B cell (primary cell): ENCODE data around the gene WNT9A. TPM values are rescaled to one million over a fixed set of nuclear protein-coding genes. Genes with fewer than 3 reads are reported as not detected.

Experiments used
- ATAC-seq: fragments of 200-7000 bp; cut with Tn5 transposase; one replicate; pipeline ENCODE4 v1.10.0; 2021; ENCODE audit warnings: low read depth, mild to moderate bottlenecking, moderate number of reproducible peaks, moderate library complexity
- CTCF ChIA-PET: fragments of 350-600 bp; sonication (Branson Sonifier 250); formaldehyde crosslinking; loops from one replicate; lab custom pipeline; 2021; ENCODE audit warnings: antibody characterized with exemption, inconsistent platforms; lab: Charles Lee
- POLR2A ChIA-PET: fragments of 350-600 bp; sonication (Branson Sonifier 250); formaldehyde crosslinking; loops from one replicate; lab custom pipeline; 2021; ENCODE audit warnings: antibody characterized with exemption; lab: Charles Lee
- DNase-seq: peaks from one replicate; pipeline ENCODE4 v3.0.0; 2013
- H2AFZ ChIP-seq: 2 replicates; pipeline ENCODE4 v1.6.1; 2012; ENCODE audit warnings: mild to moderate bottlenecking, low read depth, low read length; ENCODE audit not compliant: insufficient read depth, poor library complexity, severe bottlenecking
- H3K27ac ChIP-seq, 2 donors: 1 replicate in 1 of 2; 2 replicates in 1 of 2; pipeline ENCODE4 v1.5.1; 2012 to 2013; ENCODE audit warnings: low read length in 2 of 2, mild to moderate bottlenecking in 2 of 2, moderate library complexity in 1 of 2
- H3K27me3 ChIP-seq, 4 experiments: fragments of 200-600 bp in 1 of 4; sonication (generic) in 1 of 4; replicated peaks in 1 of 4; 1 replicate in 2 of 4; 2 replicates in 2 of 4; pipeline versions ENCODE4 v1.6.1 to v1.7.0; 2013 to 2016; ENCODE audit warnings: low read length in 3 of 4, mild to moderate bottlenecking in 2 of 4, mixed read lengths in 1 of 4, moderate library complexity in 1 of 4; ENCODE audit not compliant: insufficient read depth in 4 of 4, control insufficient read depth in 3 of 4; ENCODE audit errors: control extremely low read depth in 1 of 4
- H3K36me3 ChIP-seq, 2 experiments: replicated peaks in 1 of 2; 1 replicate in 1 of 2; 2 replicates in 1 of 2; pipeline versions ENCODE4 v1.6.1 to v1.7.1; 2013; ENCODE audit warnings: low read length in 1 of 2; ENCODE audit not compliant: insufficient read depth in 2 of 2, control insufficient read depth in 1 of 2; ENCODE audit errors: control extremely low read depth in 1 of 2, extremely low read depth in 1 of 2
- H3K4me1 ChIP-seq, 2 donors: fragments of 200-600 bp in 1 of 2; sonication (generic) in 1 of 2; 1 replicate in 1 of 2; 2 replicates in 1 of 2; pipeline versions ENCODE4 v1.5.1 to v1.6.1; 2013 to 2017; ENCODE audit warnings: low read length in 2 of 2; ENCODE audit not compliant: control insufficient read depth in 2 of 2, insufficient read depth in 2 of 2
- H3K4me2 ChIP-seq: replicated peaks from 2 replicates; pipeline ENCODE3; 2012; ENCODE audit warnings: mild to moderate bottlenecking, low read depth, low read length; ENCODE audit not compliant: poor library complexity, severe bottlenecking
- H3K4me3 ChIP-seq, 5 experiments: fragments of 200-600 bp in 1 of 5; sonication (generic) in 1 of 5; 1 replicate in 3 of 5; 2 replicates in 2 of 5; pipeline versions ENCODE4 v1.5.1 to v1.7.0; 2011 to 2016; ENCODE audit warnings: low read length in 4 of 5, mild to moderate bottlenecking in 4 of 5, low read depth in 2 of 5, control low read depth in 1 of 5, moderate library complexity in 1 of 5; ENCODE audit not compliant: insufficient read depth in 1 of 5; ENCODE audit errors: control extremely low read depth in 1 of 5, extremely low read depth in 1 of 5
- H3K79me2 ChIP-seq: fragments of 200-600 bp; sonication (generic); one replicate; pipeline ENCODE4 v1.6.0; 2016; ENCODE audit warnings: low read length; ENCODE audit not compliant: control insufficient read depth, insufficient read depth
- H3K9ac ChIP-seq: fragments of 200-600 bp; sonication (generic); 2 replicates; pipeline ENCODE4 v1.6.1; 2017; ENCODE audit warnings: mild to moderate bottlenecking, low read length, moderate library complexity
- H3K9me3 ChIP-seq, 3 donors: one replicate each; pipeline versions ENCODE4 v1.6.1 to v1.7.1; 2013; ENCODE audit warnings: low read length in 2 of 3; ENCODE audit not compliant: control insufficient read depth in 2 of 3, insufficient read depth in 1 of 3; ENCODE audit errors: control extremely low read depth in 1 of 3
- H4K20me1 ChIP-seq: 2 replicates; pipeline ENCODE4 v1.6.0; 2012; ENCODE audit warnings: mild to moderate bottlenecking, low read length; ENCODE audit not compliant: insufficient read depth, control insufficient read depth, poor library complexity, severe bottlenecking
- H3K27ac Mint-ChIP-seq: one replicate; pipeline ENCODE4 v1.8.0; 2021; ENCODE audit warnings: mixed read lengths
- H3K27me3 Mint-ChIP-seq: one replicate; pipeline ENCODE4 v1.8.0; 2021; ENCODE audit warnings: mixed read lengths
- H3K4me1 Mint-ChIP-seq: one replicate; pipeline ENCODE4 v1.8.0; 2021; ENCODE audit warnings: mixed read lengths
- H3K4me3 Mint-ChIP-seq: one replicate; pipeline ENCODE4 v1.8.0; 2021; ENCODE audit warnings: mixed read lengths
- H3K9me3 Mint-ChIP-seq: one replicate; pipeline ENCODE4 v1.8.0; 2022; ENCODE audit warnings: mixed read lengths; ENCODE audit not compliant: insufficient read depth
- CTCF ChIP-seq: fragments of 200-600 bp; IDR thresholded peaks from one replicate; pipeline ENCODE4 v1.8.0; 2022; ENCODE audit warnings: antibody characterized with exemption, mild to moderate bottlenecking
- EZH2 ChIP-seq: IDR thresholded peaks from 2 replicates; pipeline ENCODE4 v1.6.1; 2012; ENCODE audit warnings: borderline replicate concordance, low read depth, mild to moderate bottlenecking, moderate library complexity, low read length; ENCODE audit not compliant: insufficient read depth, poor library complexity, severe bottlenecking
- WGBS: methylation state at CpG from one replicate; pipeline ENCODE4 v1.1.5; 2013; ENCODE audit warnings: missing lambda C conversion rate; ENCODE audit not compliant: insufficient coverage; 5-methylcytosine and 5-hydroxymethylcytosine counted together
- intact Hi-C: fragments of 100-400 bp; cut with micrococcal nuclease; formaldehyde crosslinking; loops from one replicate; pipeline ENCODE4 v1.10.0; 2022
- polyA plus RNA-seq: library from polyadenylated mRNA; depleted of rRNA; stranded (reverse); fragments of >200 nt; gene quantifications from 2 replicates; pipeline ENCODE4 v1.2.3, GENCODE V29; 2012
- total RNA-seq, 2 donors: library from RNA; stranded (reverse); fragments of 120-200 nt in 1 of 2; gene quantifications; 1 replicate in 1 of 2; 2 replicates in 1 of 2; pipeline versions ENCODE4 v1.2.3 to v1.2.4, GENCODE V29; 2013 to 2022

Gene WNT9A
- total and polyA plus RNA-seq, 2 donors (not counting 1 experiment from before 2014, with no cell fraction given): 0.04 TPM; not detected in 1

DNA sequence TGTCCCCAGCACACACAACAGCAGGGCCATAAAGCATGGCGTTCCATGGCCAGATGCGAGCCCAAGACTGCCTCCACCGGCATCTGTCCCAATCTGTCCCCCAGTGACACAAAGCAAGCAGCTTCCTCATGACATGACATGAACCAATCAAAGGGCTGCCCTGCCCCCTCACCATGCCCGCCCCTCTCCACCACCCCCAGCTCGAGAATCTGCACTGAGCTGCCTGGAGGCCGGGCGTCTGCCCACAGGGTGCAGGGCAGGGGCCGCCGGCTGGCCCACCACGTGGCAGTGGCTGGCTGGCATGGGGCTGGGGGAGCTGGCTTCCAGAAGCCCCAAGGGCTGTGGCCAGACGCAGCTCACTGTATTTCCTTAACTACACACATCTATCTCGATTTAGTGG, 27.8 kb downstream of the WNT9A start:
- no peak for TF ChIP-seq EZH2
- no peak for TF ChIP-seq CTCF
- Mint-ChIP-seq H3K4me1 (no peaks in the 10 kb centered on the region), H3K4me3 (no peak overlapping the region), H3K27ac (no peak overlapping the region), H3K9me3 (no peaks in the 10 kb centered on the region), H3K27me3 (no peaks in the 10 kb centered on the region)
- 74% methylated on average over 10 of the region's 12 CpGs for WGBS
- Histone ChIP-seq H4K20me1 (no peaks in the 10 kb centered on the region), H3K4me3 (no peak overlapping the region), H3K9ac (no peak overlapping the region), H2AFZ (no peak overlapping the region), H3K9me3 (no peaks in the 10 kb centered on the region), H3K27me3 (no peaks in the 10 kb centered on the region), H3K36me3 (no peaks in the 10 kb centered on the region), H3K4me1 (no peaks in the 10 kb centered on the region), H3K79me2 (no peaks in the 10 kb centered on the region), H3K4me2 (no peak overlapping the region), H3K27ac (no peak overlapping the region)
- ATAC-seq (no peak), DNase-seq (no peak)
- POLR2A ChIA-PET: no interaction called here
- intact Hi-C loops: no loop called here
- CTCF ChIA-PET: no interaction called here

GRCh38 chr1:227918736-227919135, 29.0 kb downstream of the WNT9A start:
- DNase-seq: no peak
- no peak overlapping the region for H3K4me2 ChIP-seq
- no peaks in the 10 kb centered on the region for H3K4me1 Mint-ChIP-seq
- 100% methylated on average over 1 of the region's 9 CpGs for WGBS
- H3K4me3 Mint-ChIP-seq: no peak overlapping the region
- ChIA-PET POLR2A (no interaction called here), CTCF (no interaction called here)
- TF ChIP-seq CTCF (no peak), EZH2 (no peak)
- no peaks in the 10 kb centered on the region for H3K27me3 Mint-ChIP-seq
- H3K27ac ChIP-seq: no peak overlapping the region
- no peaks in the 10 kb centered on the region for H3K27me3 ChIP-seq
- no peak overlapping the region for H3K4me3 ChIP-seq
- H3K4me1 ChIP-seq: no peaks in the 10 kb centered on the region
- intact Hi-C loops: no loop called here
- H3K36me3 ChIP-seq: no peaks in the 10 kb centered on the region
- ATAC-seq: no peak
- H3K9ac ChIP-seq: no peak overlapping the region
- H3K79me2 ChIP-seq: no peaks in the 10 kb centered on the region
- H3K27ac Mint-ChIP-seq: no peak overlapping the region
- H4K20me1 ChIP-seq: no peaks in the 10 kb centered on the region
- no peaks in the 10 kb centered on the region for H3K9me3 Mint-ChIP-seq
- no peak overlapping the region for H2AFZ ChIP-seq
- peaks cover 0 to 3% (median 0%) of the 10 kb centered on the region in 3 donors for H3K9me3 ChIP-seq
